HepG2 (cell line): ENCODE measurements around the gene MYH10. TPM values are rescaled to one million over a fixed set of nuclear protein-coding genes. Genes with fewer than 3 reads are reported as not detected.

ENCODE experiments used
- BCL6 ChIP-seq: IDR thresholded peaks from 2 replicates; pipeline ENCODE4 v1.6.1; 2016; ENCODE audit warnings: missing genetic modification reagents, missing compliant biosample characterization
- FOSL2 ChIP-seq: sonication (generic); formaldehyde crosslinking; IDR thresholded peaks from 2 replicates; pipeline ENCODE4 v1.4.0; 2020; ENCODE audit warnings: missing genetic modification reagents
- KAT8 ChIP-seq: IDR thresholded peaks from 2 replicates; pipeline ENCODE4 v1.6.1; 2016; ENCODE audit warnings: missing genetic modification reagents, missing compliant biosample characterization
- MAX ChIP-seq: IDR thresholded peaks from 2 replicates; pipeline ENCODE4 v1.6.1; 2012; ENCODE audit warnings: inconsistent platforms
- RERE ChIP-seq: IDR thresholded peaks from 2 replicates; pipeline ENCODE4 v1.6.1; 2016; ENCODE audit warnings: low read depth, missing genetic modification reagents, missing compliant biosample characterization
- SOX6 ChIP-seq, 2 experiments: fragments of 450-650 bp in 1 of 2; sonication (generic) in 1 of 2; formaldehyde crosslinking in 1 of 2; IDR thresholded peaks; 2 replicates each; pipeline versions ENCODE4 v1.4.0 to v1.6.1; 2017 to 2020; ENCODE audit warnings: antibody characterized with exemption in 1 of 2, mild to moderate bottlenecking in 1 of 2, missing genetic modification reagents in 1 of 2
- SRF ChIP-seq: IDR thresholded peaks from 2 replicates; pipeline ENCODE4 v1.6.1; 2011; ENCODE audit warnings: mild to moderate bottlenecking, low read depth, low read length, moderate library complexity
- ZBTB10 ChIP-seq: sonication (generic); formaldehyde crosslinking; IDR thresholded peaks from 2 replicates; pipeline ENCODE4 v1.4.0; 2020; ENCODE audit warnings: missing genetic modification reagents, borderline replicate concordance
- ZBTB7A ChIP-seq: sonication (generic); formaldehyde crosslinking; IDR thresholded peaks from 2 replicates; pipeline ENCODE4 v1.8.0; 2022; ENCODE audit warnings: mild to moderate bottlenecking, missing genetic modification reagents
- ZKSCAN5 ChIP-seq: sonication (generic); formaldehyde crosslinking; IDR thresholded peaks from 2 replicates; pipeline ENCODE4 v1.5.1; 2020; ENCODE audit warnings: mild to moderate bottlenecking, missing genetic modification reagents
- ZNF484 ChIP-seq: sonication (generic); formaldehyde crosslinking; IDR thresholded peaks from 2 replicates; pipeline ENCODE4 v1.5.1; 2020; ENCODE audit warnings: mild to moderate bottlenecking, low read depth, missing genetic modification reagents, borderline replicate concordance
- ZNF552 ChIP-seq: sonication (generic); formaldehyde crosslinking; IDR thresholded peaks from 2 replicates; pipeline ENCODE4 v1.9.0; 2022; ENCODE audit warnings: missing genetic modification reagents, mild to moderate bottlenecking, borderline replicate concordance
- ZNF562 ChIP-seq: sonication (generic); formaldehyde crosslinking; IDR thresholded peaks from 2 replicates; pipeline ENCODE4 v1.8.0; 2022; ENCODE audit warnings: missing genetic modification reagents, borderline replicate concordance
- polyA plus RNA-seq, 8 experiments: library from polyadenylated mRNA; depleted of rRNA in 3 of 8; stranded (reverse) in 7 of 8; unstranded in 1 of 8; fragments of >200 nt; fragmentation: Illumina TruSeq in 4 of 8; extraction: Trizol in 4 of 8; gene quantifications; 2 replicates each; pipeline versions ENCODE4 v1.2.1 to v1.2.3, GENCODE V29; 2011 to 2016; ENCODE audit warnings: low read depth in 4 of 8, missing spikeins in 1 of 8, mixed read lengths in 1 of 8; ENCODE audit not compliant: insufficient read depth in 1 of 8
- total RNA-seq, 5 experiments: library from RNA; depleted of rRNA; stranded (reverse); fragments of >200 nt; fragmentation: Illumina TruSeq; extraction: Trizol; gene quantifications; 2 replicates each; pipeline ENCODE4 v1.2.3, GENCODE V29; 2016; ENCODE audit warnings: low read depth in 1 of 5
- TF ChIP-seq, protein P1 (sequence below): sonication (generic); formaldehyde crosslinking; IDR thresholded peaks from 2 replicates; pipeline ENCODE4 v1.8.0; 2022; ENCODE audit warnings: missing genetic modification reagents, mild to moderate bottlenecking, borderline replicate concordance
- TF ChIP-seq, protein P2 (sequence below): sonication (generic); formaldehyde crosslinking; IDR thresholded peaks from 2 replicates; pipeline ENCODE4 v1.9.0; 2022; ENCODE audit warnings: missing genetic modification reagents, mild to moderate bottlenecking, borderline replicate concordance
- TF ChIP-seq, protein P3 (sequence below): sonication (generic); formaldehyde crosslinking; IDR thresholded peaks from 2 replicates; pipeline ENCODE4 v1.4.0; 2020; ENCODE audit warnings: missing genetic modification reagents, mild to moderate bottlenecking, borderline replicate concordance

MYH10 gene
- total and polyA plus RNA-seq, 2 of the 13 experiments (the other 11 are each of a cell fraction or from before 2014, with no cell fraction given) = 43.4 to 68.6 TPM

DNA sequence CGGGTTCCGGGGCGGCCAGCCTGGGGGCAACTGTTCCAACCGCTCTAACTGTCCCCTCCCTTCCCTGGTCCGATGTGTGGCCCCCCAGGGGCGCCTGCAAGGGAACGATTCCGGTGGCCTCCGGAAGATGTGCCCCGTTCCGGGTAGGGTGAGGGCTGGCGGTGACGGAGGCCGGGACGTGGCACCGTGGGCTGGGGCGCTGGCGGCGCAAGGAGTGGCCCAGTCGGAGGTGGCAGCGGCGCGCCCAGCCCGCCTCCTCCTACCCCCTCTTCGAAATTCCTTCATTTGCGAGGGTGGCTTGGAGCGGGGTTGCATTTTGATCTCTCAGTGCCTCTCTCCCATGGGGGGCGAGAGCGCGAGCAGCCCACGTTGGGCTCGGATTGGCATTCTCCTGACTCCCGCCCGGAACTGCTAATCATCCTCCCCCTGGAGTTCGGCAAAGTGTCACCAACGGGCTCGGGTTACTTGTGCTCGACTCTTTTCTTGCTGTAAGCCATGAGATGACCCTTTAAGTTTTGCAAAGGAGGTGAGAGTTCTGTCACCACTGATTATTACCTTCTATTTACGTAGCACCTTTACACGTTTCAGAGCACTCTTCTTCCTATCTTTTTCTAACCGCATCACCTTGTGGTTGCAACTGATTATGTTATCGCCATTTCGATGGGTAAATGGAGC lies 194.2 kb downstream of the MYH10 start (continued):
- no peak; the same call in 1 of the 2 replicates for TF ChIP-seq KAT8 (CRISPR knock-in tag)
- TF ChIP-seq, protein P1, sequence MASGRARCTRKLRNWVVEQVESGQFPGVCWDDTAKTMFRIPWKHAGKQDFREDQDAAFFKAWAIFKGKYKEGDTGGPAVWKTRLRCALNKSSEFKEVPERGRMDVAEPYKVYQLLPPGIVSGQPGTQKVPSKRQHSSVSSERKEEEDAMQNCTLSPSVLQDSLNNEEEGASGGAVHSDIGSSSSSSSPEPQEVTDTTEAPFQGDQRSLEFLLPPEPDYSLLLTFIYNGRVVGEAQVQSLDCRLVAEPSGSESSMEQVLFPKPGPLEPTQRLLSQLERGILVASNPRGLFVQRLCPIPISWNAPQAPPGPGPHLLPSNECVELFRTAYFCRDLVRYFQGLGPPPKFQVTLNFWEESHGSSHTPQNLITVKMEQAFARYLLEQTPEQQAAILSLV (CRISPR knock-in tag) = 0 out of 2 replicates have a peak, but pooled peaks have one; percentile 16
- TF ChIP-seq, protein P2, sequence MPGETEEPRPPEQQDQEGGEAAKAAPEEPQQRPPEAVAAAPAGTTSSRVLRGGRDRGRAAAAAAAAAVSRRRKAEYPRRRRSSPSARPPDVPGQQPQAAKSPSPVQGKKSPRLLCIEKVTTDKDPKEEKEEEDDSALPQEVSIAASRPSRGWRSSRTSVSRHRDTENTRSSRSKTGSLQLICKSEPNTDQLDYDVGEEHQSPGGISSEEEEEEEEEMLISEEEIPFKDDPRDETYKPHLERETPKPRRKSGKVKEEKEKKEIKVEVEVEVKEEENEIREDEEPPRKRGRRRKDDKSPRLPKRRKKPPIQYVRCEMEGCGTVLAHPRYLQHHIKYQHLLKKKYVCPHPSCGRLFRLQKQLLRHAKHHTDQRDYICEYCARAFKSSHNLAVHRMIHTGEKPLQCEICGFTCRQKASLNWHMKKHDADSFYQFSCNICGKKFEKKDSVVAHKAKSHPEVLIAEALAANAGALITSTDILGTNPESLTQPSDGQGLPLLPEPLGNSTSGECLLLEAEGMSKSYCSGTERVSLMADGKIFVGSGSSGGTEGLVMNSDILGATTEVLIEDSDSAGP (CRISPR knock-in tag) = peak; percentile 18; the same call in 1 of the 2 replicates
- no peak for TF ChIP-seq ZNF552 (CRISPR knock-in tag)
- no peak for TF ChIP-seq ZNF562 (CRISPR knock-in tag)
- no peak for TF ChIP-seq MAX
- no peak for TF ChIP-seq ZBTB7A (CRISPR knock-in tag)
- TF ChIP-seq SRF = no peak
- no peak for TF ChIP-seq SOX6 (IDR thresholded peaks at IDR 0.05)
- TF ChIP-seq SOX6 (CRISPR knock-in tag; IDR thresholded peaks at IDR 0.05) = no peak
- TF ChIP-seq ZKSCAN5 (CRISPR knock-in tag) = peak; percentile 84
- no peak for TF ChIP-seq ZBTB10 (CRISPR knock-in tag)
- TF ChIP-seq BCL6 = no peak
- no peak for TF ChIP-seq FOSL2 (CRISPR knock-in tag)
- no peak for TF ChIP-seq ZNF484 (CRISPR knock-in tag)
- TF ChIP-seq RERE (CRISPR knock-in tag) = no peak
- TF ChIP-seq, protein P3, sequence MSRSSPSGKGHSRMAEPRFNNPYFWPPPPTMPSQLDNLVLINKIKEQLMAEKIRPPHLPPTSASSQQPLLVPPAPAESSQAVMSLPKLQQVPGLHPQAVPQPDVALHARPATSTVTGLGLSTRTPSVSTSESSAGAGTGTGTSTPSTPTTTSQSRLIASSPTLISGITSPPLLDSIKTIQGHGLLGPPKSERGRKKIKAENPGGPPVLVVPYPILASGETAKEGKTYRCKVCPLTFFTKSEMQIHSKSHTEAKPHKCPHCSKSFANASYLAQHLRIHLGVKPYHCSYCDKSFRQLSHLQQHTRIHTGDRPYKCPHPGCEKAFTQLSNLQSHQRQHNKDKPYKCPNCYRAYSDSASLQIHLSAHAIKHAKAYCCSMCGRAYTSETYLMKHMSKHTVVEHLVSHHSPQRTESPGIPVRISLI (CRISPR knock-in tag) = no peak; the same call in 1 of the 2 replicates
